ENCODE measurements around the gene HCAR1.
"Not testable (repeated sequence)": the region's sequence is repeated elsewhere in the genome, so short reads cannot be mapped to it uniquely, and the experiment has no call there.

Gene HCAR1, protein sequence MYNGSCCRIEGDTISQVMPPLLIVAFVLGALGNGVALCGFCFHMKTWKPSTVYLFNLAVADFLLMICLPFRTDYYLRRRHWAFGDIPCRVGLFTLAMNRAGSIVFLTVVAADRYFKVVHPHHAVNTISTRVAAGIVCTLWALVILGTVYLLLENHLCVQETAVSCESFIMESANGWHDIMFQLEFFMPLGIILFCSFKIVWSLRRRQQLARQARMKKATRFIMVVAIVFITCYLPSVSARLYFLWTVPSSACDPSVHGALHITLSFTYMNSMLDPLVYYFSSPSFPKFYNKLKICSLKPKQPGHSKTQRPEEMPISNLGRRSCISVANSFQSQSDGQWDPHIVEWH

GRCh38 chr12:122730215-122731014, at the start of gene HCAR1:
Gene HCAR1, minus strand, starts transcription at chr12:122730844. Its CDS starts 505 bp downstream, at chr12:122730339.
- in situ Hi-C loops (cut with MboI; ENCODE audit: low sequenced_read_pairs), result no loop called here

GRCh38 chr12:122757568-122757967, 26.9 kb upstream of the HCAR1 start:
- in situ Hi-C loops (cut with MboI; ENCODE audit: low sequenced_read_pairs), result no loop called here

DNA sequence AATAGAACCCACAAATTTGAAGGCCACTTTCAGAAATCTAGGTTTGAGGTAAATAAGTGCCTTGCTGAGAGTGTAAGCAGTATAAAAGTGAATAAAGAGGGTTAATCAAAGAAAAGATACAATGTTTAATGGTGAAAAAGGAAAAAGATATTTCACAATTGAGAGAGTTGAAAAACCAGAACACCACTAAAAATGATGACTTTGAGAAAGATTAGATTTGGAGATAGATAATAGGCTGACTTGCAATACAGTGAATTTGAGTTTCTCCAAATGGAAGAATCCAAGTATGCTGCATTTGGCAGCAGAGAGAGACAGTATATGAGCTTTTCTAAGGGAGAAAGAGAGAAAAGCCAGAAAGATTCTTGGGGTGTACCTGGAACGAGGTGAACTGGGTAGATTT, 24.1 kb upstream of the HCAR1 start:
- in situ Hi-C loops (cut with MboI; ENCODE audit: low sequenced_read_pairs), result no loop called here

DNA sequence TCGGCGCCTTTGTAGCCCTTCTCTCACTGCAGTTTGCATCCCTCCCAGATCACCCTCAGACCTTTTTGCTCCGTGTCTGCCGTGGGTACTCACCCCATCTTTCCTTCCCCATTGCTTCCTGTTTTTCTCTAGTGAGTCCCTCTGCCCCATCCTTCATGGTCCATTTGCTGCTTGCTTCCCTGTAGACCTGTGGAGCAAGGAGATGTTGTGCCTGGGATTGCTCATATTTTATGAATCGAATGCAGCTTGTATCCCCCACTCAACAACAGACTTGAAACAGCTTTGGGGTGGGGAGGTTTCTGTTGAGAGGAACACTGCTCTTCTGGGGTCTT, 22.6 kb upstream of the HCAR1 start:
- in situ Hi-C loops (cut with MboI; ENCODE audit: low sequenced_read_pairs), result no loop called here

GRCh38 chr12:122752464-122753318, 22.0 kb upstream of the HCAR1 start, which contains the start of gene DENR:
Gene DENR, plus strand, starts transcription at chr12:122752824. Its CDS starts 878 bp downstream, at chr12:122753702.
- in situ Hi-C loops (cut with MboI; ENCODE audit: low sequenced_read_pairs), result no loop called here

GRCh38 chr12:122750781-122751515, 20.3 kb upstream of the HCAR1 start:
- in situ Hi-C loops (cut with MboI; ENCODE audit: low sequenced_read_pairs), result not testable (repeated sequence)

- in situ Hi-C loops (cut with MboI; ENCODE audit: low sequenced_read_pairs), result loop anchor here (10.0 kb wide), 1 partner anchor 105 kb away; no protein-coding TSS in a partner anchor
These were observed 19.1 kb upstream of the HCAR1 start for GRCh38 chr12:122749569-122750332.

- in situ Hi-C loops (cut with MboI; ENCODE audit: low sequenced_read_pairs), result loop anchor here (10.0 kb wide), 1 partner anchor 103 kb away; no protein-coding TSS in a partner anchor
These were observed 16.8 kb upstream of the HCAR1 start for GRCh38 chr12:122747224-122748135.

- in situ Hi-C loops (cut with MboI; ENCODE audit: low sequenced_read_pairs), result loop anchor here (10.0 kb wide), 1 partner anchor 99 kb away; no protein-coding TSS in a partner anchor
These were observed 13.4 kb upstream of the HCAR1 start for GRCh38 chr12:122743895-122744525.

GRCh38 chr12:122740351-122740750, 9.7 kb upstream of the HCAR1 start:
- in situ Hi-C loops (cut with MboI; ENCODE audit: low sequenced_read_pairs), result loop anchor here (10.0 kb wide), 1 partner anchor 96 kb away; no protein-coding TSS in a partner anchor

- in situ Hi-C loops (cut with MboI; ENCODE audit: low sequenced_read_pairs), result no loop called here
These were observed 7.9 kb upstream of the HCAR1 start for GRCh38 chr12:122738571-122738970.

GRCh38 chr12:122732611-122733010, 2.0 kb upstream of the HCAR1 start:
- in situ Hi-C loops (cut with MboI; ENCODE audit: low sequenced_read_pairs), result no loop called here

GRCh38 chr12:122732170-122732569, 1.5 kb upstream of the HCAR1 start:
- in situ Hi-C loops (cut with MboI; ENCODE audit: low sequenced_read_pairs), result no loop called here

DNA sequence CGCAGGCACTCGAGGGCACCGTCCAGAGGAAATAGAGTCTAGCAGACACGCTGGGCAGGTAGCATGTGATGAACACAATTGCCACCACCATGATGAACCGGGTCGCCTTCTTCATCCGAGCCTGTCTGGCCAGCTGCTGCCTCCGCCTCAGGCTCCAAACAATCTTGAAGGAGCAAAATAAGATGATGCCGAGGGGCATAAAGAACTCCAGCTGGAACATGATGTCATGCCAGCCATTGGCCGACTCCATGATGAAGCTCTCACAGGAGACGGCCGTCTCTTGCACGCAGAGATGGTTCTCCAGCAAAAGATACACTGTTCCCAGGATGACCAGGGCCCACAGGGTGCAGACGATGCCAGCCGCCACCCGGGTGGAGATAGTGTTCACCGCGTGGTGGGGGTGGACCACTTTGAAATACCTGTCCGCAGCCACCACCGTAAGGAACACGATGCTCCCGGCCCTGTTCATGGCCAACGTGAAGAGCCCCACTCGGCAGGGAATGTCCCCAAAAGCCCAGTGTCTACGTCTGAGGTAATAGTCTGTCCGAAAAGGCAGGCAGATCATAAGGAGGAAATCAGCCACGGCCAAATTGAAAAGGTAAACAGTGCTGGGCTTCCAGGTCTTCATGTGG, 945 bp downstream of the HCAR1 start:
- in situ Hi-C loops (cut with MboI; ENCODE audit: low sequenced_read_pairs), result no loop called here

GRCh38 chr12:122726080-122726558, 4.5 kb downstream of the HCAR1 start:
- in situ Hi-C loops (cut with MboI; ENCODE audit: low sequenced_read_pairs), result no loop called here

- in situ Hi-C loops (cut with MboI; ENCODE audit: low sequenced_read_pairs), result no loop called here
These were observed 5.1 kb downstream of the HCAR1 start for GRCh38 chr12:122725452-122726079.

Measured in HL-60/S4 treated with retinoic acid at 250 ng/mL for 4 days and 3 days (cell line).